Loucy (cell line): ENCODE data around the gene ARSI.

ENCODE experiments used
- H2AFZ ChIP-seq: fragments of 200-600 bp; sonication (generic); 2 replicates; pipeline ENCODE4 v1.6.0; 2016; ENCODE audit warnings: antibody characterized with exemption, mild to moderate bottlenecking, low read length, moderate library complexity
- H3F3A ChIP-seq: fragments of 200-600 bp; 2 replicates; pipeline ENCODE4 v1.6.0; 2016; ENCODE audit warnings: antibody characterized with exemption, low read depth, mild to moderate bottlenecking
- H3K27me3 ChIP-seq: fragments of 200-600 bp; sonication (generic); 2 replicates; pipeline ENCODE4 v1.6.1; 2014; ENCODE audit warnings: low read length, mild to moderate bottlenecking; ENCODE audit not compliant: insufficient read depth, poor library complexity, severe bottlenecking
- H3K36me3 ChIP-seq: fragments of 200-600 bp; sonication (generic); 2 replicates; pipeline ENCODE4 v1.6.1; 2016; ENCODE audit warnings: low read length; ENCODE audit not compliant: insufficient read depth
- H3K4me1 ChIP-seq: fragments of 200-600 bp; sonication (generic); 2 replicates; pipeline ENCODE4 v1.5.1; 2014; ENCODE audit warnings: low read length, mild to moderate bottlenecking; ENCODE audit not compliant: insufficient read depth, poor library complexity, severe bottlenecking
- H3K4me2 ChIP-seq: fragments of 200-600 bp; sonication (generic); 2 replicates; pipeline ENCODE4 v1.6.0; 2014; ENCODE audit warnings: antibody characterized with exemption, low read length, low read depth, mild to moderate bottlenecking; ENCODE audit not compliant: poor library complexity, severe bottlenecking
- H3K4me3 ChIP-seq: fragments of 200-600 bp; sonication (generic); 2 replicates; pipeline ENCODE4 v1.5.1; 2014; ENCODE audit warnings: low read length, mild to moderate bottlenecking, mixed read lengths; ENCODE audit not compliant: poor library complexity, severe bottlenecking
- H3K79me2 ChIP-seq: fragments of 200-600 bp; sonication (generic); 2 replicates; pipeline ENCODE4 v1.6.1; 2014; ENCODE audit warnings: low read length; ENCODE audit not compliant: insufficient read depth
- H3K9ac ChIP-seq: fragments of 200-600 bp; sonication (generic); 2 replicates; pipeline ENCODE4 v1.6.0; 2014; ENCODE audit warnings: mild to moderate bottlenecking, low read depth, low read length, moderate library complexity; ENCODE audit not compliant: poor library complexity, severe bottlenecking
- H3K9me2 ChIP-seq: fragments of 200-600 bp; sonication (generic); replicated peaks from 2 replicates; pipeline ENCODE4 v1.6.1; 2016; ENCODE audit warnings: low read depth, low read length, mixed read lengths
- H3K9me3 ChIP-seq: fragments of 200-600 bp; sonication (generic); 2 replicates; pipeline ENCODE4 v1.6.1; 2014; ENCODE audit warnings: mild to moderate bottlenecking, antibody characterized with exemption, low read length, low read depth; ENCODE audit not compliant: insufficient read depth
- H4K20me1 ChIP-seq: fragments of 200-600 bp; sonication (generic); 2 replicates; pipeline ENCODE4 v1.6.0; 2014; ENCODE audit warnings: antibody characterized with exemption, low read length, mild to moderate bottlenecking; ENCODE audit not compliant: insufficient read depth, poor library complexity, severe bottlenecking
- EZH2phosphoT487 ChIP-seq: fragments of 200-600 bp; IDR thresholded peaks from 2 replicates; pipeline ENCODE4 v1.6.1; 2018; ENCODE audit warnings: antibody characterized with exemption, mild to moderate bottlenecking, moderate library complexity, borderline replicate concordance
- TF ChIP-seq, protein P1 (sequence below): fragments of 200-600 bp; sonication (generic); conservative IDR thresholded peaks from 2 replicates; pipeline ENCODE4 v1.5.1; 2014; ENCODE audit warnings: mild to moderate bottlenecking, antibody characterized with exemption, low read length

ARSI gene

DNA sequence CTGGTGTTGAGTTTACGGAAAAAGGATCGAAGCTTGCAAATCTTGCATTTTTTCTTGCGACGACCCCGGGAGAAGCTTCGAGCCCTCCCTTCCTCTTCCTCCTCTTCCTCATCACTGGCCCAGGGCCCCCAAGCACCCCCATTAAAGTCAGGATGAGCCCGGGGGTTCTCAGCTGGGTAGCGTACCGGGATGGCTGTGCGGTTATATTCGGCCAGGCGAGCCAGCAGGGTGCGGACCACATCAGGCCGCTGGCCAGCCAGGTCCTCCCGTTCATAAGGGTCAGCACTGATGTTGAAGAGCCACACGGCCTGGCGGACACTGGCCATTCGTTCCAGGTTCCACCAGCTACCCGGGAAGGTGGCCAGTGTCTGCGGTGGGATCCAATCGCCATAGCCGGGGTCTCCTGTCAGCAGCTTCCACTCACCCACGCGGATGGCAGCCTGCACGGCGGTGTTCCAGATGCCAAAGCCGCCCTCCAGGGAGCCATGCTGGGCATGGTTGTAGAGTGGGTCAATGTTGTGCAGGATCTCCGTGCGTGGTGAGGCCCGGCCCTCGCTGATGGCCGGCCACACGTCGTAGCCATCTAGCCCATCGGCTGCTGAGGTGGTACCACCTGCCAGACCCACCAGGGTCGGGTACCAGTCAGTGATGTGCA, 5.3 kb downstream of the ARSI start:
- no peaks in the 10 kb centered on the region for H3K9me3 ChIP-seq
- TF ChIP-seq, protein P1, sequence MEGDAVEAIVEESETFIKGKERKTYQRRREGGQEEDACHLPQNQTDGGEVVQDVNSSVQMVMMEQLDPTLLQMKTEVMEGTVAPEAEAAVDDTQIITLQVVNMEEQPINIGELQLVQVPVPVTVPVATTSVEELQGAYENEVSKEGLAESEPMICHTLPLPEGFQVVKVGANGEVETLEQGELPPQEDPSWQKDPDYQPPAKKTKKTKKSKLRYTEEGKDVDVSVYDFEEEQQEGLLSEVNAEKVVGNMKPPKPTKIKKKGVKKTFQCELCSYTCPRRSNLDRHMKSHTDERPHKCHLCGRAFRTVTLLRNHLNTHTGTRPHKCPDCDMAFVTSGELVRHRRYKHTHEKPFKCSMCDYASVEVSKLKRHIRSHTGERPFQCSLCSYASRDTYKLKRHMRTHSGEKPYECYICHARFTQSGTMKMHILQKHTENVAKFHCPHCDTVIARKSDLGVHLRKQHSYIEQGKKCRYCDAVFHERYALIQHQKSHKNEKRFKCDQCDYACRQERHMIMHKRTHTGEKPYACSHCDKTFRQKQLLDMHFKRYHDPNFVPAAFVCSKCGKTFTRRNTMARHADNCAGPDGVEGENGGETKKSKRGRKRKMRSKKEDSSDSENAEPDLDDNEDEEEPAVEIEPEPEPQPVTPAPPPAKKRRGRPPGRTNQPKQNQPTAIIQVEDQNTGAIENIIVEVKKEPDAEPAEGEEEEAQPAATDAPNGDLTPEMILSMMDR = no peak
- TF ChIP-seq EZH2phosphoT487 = no peak
- H3K79me2 ChIP-seq = no peaks in the 10 kb centered on the region
- H3K36me3 ChIP-seq = no peaks in the 10 kb centered on the region
- H3F3A ChIP-seq = no peaks in the 10 kb centered on the region
- no peaks in the 10 kb centered on the region for H3K27me3 ChIP-seq
- H2AFZ ChIP-seq = no peak overlapping the region
- H3K9me2 ChIP-seq = no peaks in the 10 kb centered on the region
- no peak overlapping the region for H3K4me3 ChIP-seq
- no peak overlapping the region for H3K9ac ChIP-seq
- H4K20me1 ChIP-seq = no peaks in the 10 kb centered on the region
- no peaks in the 10 kb centered on the region for H3K4me1 ChIP-seq
- no peak overlapping the region for H3K4me2 ChIP-seq

GRCh38 chr5:150296496-150296895, 6.2 kb downstream of the ARSI start:
- H3F3A ChIP-seq = no peaks in the 10 kb centered on the region
- no peak overlapping the region for H2AFZ ChIP-seq
- no peak overlapping the region for H3K9ac ChIP-seq
- H3K4me3 ChIP-seq = no peak overlapping the region
- no peaks in the 10 kb centered on the region for H3K36me3 ChIP-seq
- no peaks in the 10 kb centered on the region for H3K9me2 ChIP-seq
- H3K9me3 ChIP-seq = no peaks in the 10 kb centered on the region
- no peak overlapping the region for H3K4me2 ChIP-seq
- no peaks in the 10 kb centered on the region for H3K27me3 ChIP-seq
- TF ChIP-seq EZH2phosphoT487 = no peak
- TF ChIP-seq, protein P1 = no peak
- H3K79me2 ChIP-seq = no peaks in the 10 kb centered on the region
- H4K20me1 ChIP-seq = no peaks in the 10 kb centered on the region
- H3K4me1 ChIP-seq = no peaks in the 10 kb centered on the region

DNA sequence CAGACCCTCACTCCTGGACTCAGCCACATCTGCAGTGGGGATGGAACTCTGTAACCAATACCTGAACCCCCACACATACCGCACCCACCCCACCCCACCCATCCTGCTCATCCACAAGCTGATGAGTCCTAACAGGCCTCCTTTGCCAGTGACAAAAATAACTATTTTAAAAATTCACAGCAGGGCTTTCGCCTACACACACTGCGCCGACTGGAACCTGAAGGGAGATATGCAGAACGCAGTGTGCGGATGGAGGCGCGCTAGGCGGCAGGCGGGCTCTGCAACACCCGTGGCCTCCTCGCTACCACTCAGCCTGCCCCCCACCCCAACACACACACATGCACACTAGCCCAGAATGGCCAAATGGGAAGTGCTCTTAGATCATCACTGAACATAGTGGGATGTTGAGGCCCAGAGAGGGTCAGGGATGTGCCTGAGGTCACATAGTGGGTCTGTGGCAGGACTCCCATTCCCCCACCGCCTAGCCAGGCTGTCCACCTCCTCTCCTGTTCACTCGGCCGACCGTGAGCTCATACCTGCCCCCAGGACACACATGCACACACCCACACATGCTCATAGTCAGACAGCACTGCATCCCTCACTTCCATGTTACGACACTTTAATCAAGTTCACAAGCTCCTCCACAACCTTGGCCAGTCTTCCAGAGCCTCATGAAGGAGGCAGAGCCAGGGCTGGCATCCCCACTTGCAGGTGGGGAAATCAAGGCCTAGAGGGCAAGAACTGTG, 6.8 kb downstream of the ARSI start:
- no peaks in the 10 kb centered on the region for H3K9me2 ChIP-seq
- H3K79me2 ChIP-seq = no peaks in the 10 kb centered on the region
- no peaks in the 10 kb centered on the region for H3K4me1 ChIP-seq
- TF ChIP-seq, protein P1 = no peak
- H2AFZ ChIP-seq = no peak overlapping the region
- no peaks in the 10 kb centered on the region for H3F3A ChIP-seq
- H3K36me3 ChIP-seq = no peaks in the 10 kb centered on the region
- H3K9me3 ChIP-seq = no peaks in the 10 kb centered on the region
- no peaks in the 10 kb centered on the region for H4K20me1 ChIP-seq
- no peak overlapping the region for H3K4me3 ChIP-seq
- no peak overlapping the region for H3K4me2 ChIP-seq
- no peak overlapping the region for H3K9ac ChIP-seq
- no peaks in the 10 kb centered on the region for H3K27me3 ChIP-seq
